GM12878 (cell line): Measurements from ENCODE around the gene DLG4. TPM values are rescaled to one million over a fixed set of nuclear protein-coding genes. Genes with fewer than 3 reads are reported as not detected.

Experiments used
- CEBPZ ChIP-seq: fragments of 150-350 bp; IDR thresholded peaks from 2 replicates; pipeline ENCODE4 v1.6.1; 2016; ENCODE audit warnings: low read depth, low read length
- CHD1 ChIP-seq: IDR thresholded peaks from 2 replicates; pipeline ENCODE4 v1.6.1; 2012; ENCODE audit warnings: low read depth, low read length, improper control_type of control experiment
- ETV6 ChIP-seq, 2 experiments: fragments of 450-650 bp in 1 of 2; IDR thresholded peaks in 1 of 2; conservative IDR thresholded peaks in 1 of 2; 2 replicates each; pipeline ENCODE4 v1.6.1; 2014; ENCODE audit warnings: antibody characterized with exemption in 1 of 2, borderline replicate concordance in 1 of 2, low read depth in 1 of 2, mild to moderate bottlenecking in 1 of 2, moderate library complexity in 1 of 2
- HDAC6 ChIP-seq: fragments of 200-600 bp; sonication (generic); IDR thresholded peaks from one replicate; pipeline ENCODE4 v1.8.0; 2017; ENCODE audit warnings: antibody characterized with exemption; ENCODE audit not compliant: unreplicated experiment
- KLF5 ChIP-seq: fragments of 450-650 bp; IDR thresholded peaks from 2 replicates; pipeline ENCODE4 v1.6.1; 2014; ENCODE audit warnings: mild to moderate bottlenecking; ENCODE audit not compliant: partially characterized antibody
- NFXL1 ChIP-seq: fragments of 450-650 bp; IDR thresholded peaks from 2 replicates; pipeline ENCODE4 v1.6.1; 2017; ENCODE audit warnings: antibody characterized with exemption, mild to moderate bottlenecking, borderline replicate concordance
- PKNOX1 ChIP-seq: fragments of 450-650 bp; IDR thresholded peaks from 2 replicates; pipeline ENCODE4 v1.6.1; 2016; ENCODE audit warnings: mild to moderate bottlenecking
- PRDM15 ChIP-seq: fragments of 450-650 bp; formaldehyde crosslinking; IDR thresholded peaks from 2 replicates; pipeline ENCODE4 v1.4.0; 2020; ENCODE audit warnings: mild to moderate bottlenecking, moderate library complexity
- RAD21 ChIP-seq: IDR thresholded peaks from 2 replicates; pipeline ENCODE4 v1.6.1; 2011; ENCODE audit warnings: mild to moderate bottlenecking, low read depth, low read length, moderate library complexity; ENCODE audit not compliant: insufficient read depth
- RELB ChIP-seq: fragments of 450-650 bp; IDR thresholded peaks from 2 replicates; pipeline ENCODE4 v1.6.1; 2017; ENCODE audit warnings: low read depth, mild to moderate bottlenecking, moderate library complexity
- SIN3A ChIP-seq: IDR thresholded peaks from 2 replicates; pipeline ENCODE4 v1.6.1; 2012; ENCODE audit warnings: low read depth, low read length, improper control_type of control experiment
- SMAD5 ChIP-seq: IDR thresholded peaks from 2 replicates; pipeline ENCODE4 v1.6.1; 2016; ENCODE audit warnings: antibody characterized with exemption, low read depth
- SPI1 ChIP-seq: IDR thresholded peaks from 2 replicates; pipeline ENCODE4 v1.6.1; 2011; ENCODE audit warnings: low read depth, mild to moderate bottlenecking, low read length, moderate library complexity, borderline replicate concordance; ENCODE audit not compliant: insufficient read depth
- TARDBP ChIP-seq: IDR thresholded peaks from 2 replicates; pipeline ENCODE4 v1.6.1; 2016; ENCODE audit warnings: borderline replicate concordance
- TCF3 ChIP-seq: IDR thresholded peaks from 2 replicates; pipeline ENCODE4 v1.6.1; 2012; ENCODE audit warnings: low read depth, mild to moderate bottlenecking, low read length, borderline replicate concordance; ENCODE audit not compliant: insufficient read depth
- TCF7 ChIP-seq: IDR thresholded peaks from 2 replicates; pipeline ENCODE4 v1.6.1; 2014; ENCODE audit warnings: antibody characterized with exemption, borderline replicate concordance
- ZNF384 ChIP-seq: IDR thresholded peaks from 2 replicates; pipeline ENCODE4 v1.6.1; 2012; ENCODE audit warnings: low read depth, mild to moderate bottlenecking, low read length, improper control_type of control experiment, borderline replicate concordance
- polyA plus RNA-seq, 11 experiments: library from polyadenylated mRNA; depleted of rRNA in 4 of 11; unstranded in 6 of 11; stranded (reverse) in 5 of 11; fragments of >200 nt; fragmentation: Nextera tagmentation in 4 of 11; fragmentation: Illumina TruSeq in 1 of 11; extraction: Ambion mirVana in 4 of 11; extraction: Trizol in 1 of 11; gene quantifications; 1 replicate in 1 of 11; 2 replicates in 10 of 11; pipeline versions ENCODE4 v1.2.1 to v1.2.3, GENCODE V29; 2011 to 2016; ENCODE audit warnings: inconsistent platforms in 2 of 11, missing spikeins in 2 of 11, low read depth in 1 of 11
- total RNA-seq, 4 experiments: library from RNA; depleted of rRNA in 3 of 4; stranded (reverse); fragments of >200 nt in 3 of 4; fragmentation: Illumina TruSeq in 1 of 4; extraction: Trizol in 1 of 4; gene quantifications; 2 replicates each; pipeline versions ENCODE4 v1.2.1 to v1.2.3, GENCODE V29; 2013 to 2021

DLG4 gene
- total and polyA plus RNA-seq, 10 of the 15 experiments (the other 5 are each of a cell fraction or from before 2014, with no cell fraction given), result 0.07 to 4.1 (median 1.3) TPM

- TF ChIP-seq CEBPZ, result no peak
- no peak for TF ChIP-seq SPI1
- peak; percentile 92; the same call in 1 of the 2 replicates for TF ChIP-seq TARDBP
- no peak for TF ChIP-seq PKNOX1
- TF ChIP-seq SIN3A, result no peak
- TF ChIP-seq TCF7, result no peak
- no peak for TF ChIP-seq PRDM15 (CRISPR knock-in tag)
- no peak for TF ChIP-seq CHD1
- no peak for TF ChIP-seq HDAC6
- no peak for TF ChIP-seq NFXL1
- TF ChIP-seq KLF5, result no peak
- TF ChIP-seq RAD21, result no peak
- TF ChIP-seq ZNF384, result no peak
- TF ChIP-seq RELB, result no peak
- TF ChIP-seq TCF3, result peak; percentile 44; the same call in 1 of the 2 replicates
- TF ChIP-seq ETV6 (conservative IDR thresholded peaks at IDR 0.05 in 1 of 2, IDR thresholded peaks at IDR 0.05 in 1 of 2; ENCODE audit: borderline replicate concordance in 1 of 2, low read depth in 1 of 2), result no peak
- TF ChIP-seq SMAD5, result no peak
Observed at GRCh38 chr17:7191571-7192270, 27.9 kb downstream of the DLG4 start (continued).
